ENCODE results near the gene ANXA11. TPM values are rescaled to one million over a fixed set of nuclear protein-coding genes. Genes with fewer than 3 reads are reported as not detected.

The ANXA11 gene
- total RNA-seq, 2 donors from 2014 or later: 158 to 174 TPM

DNA sequence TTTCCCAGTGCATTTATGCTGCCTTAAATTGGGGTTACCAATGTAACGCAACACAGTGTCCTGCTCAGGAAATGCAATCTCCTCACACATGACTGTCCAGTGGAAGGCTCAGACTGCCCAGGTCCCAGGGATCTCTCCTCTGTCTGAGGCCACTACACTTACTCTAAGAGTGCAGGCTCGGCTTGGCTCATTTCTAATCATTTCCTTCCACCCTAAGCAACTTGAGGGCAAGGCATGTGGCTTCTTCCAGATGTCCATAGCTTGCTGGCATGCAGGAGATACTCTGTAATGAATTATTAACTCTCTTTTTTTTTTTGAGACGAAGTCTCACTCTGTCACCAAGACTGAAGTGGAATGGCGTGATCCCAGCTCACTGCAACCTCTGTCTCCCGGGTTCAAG is 49.1 kb downstream of the ANXA11 start:
- TF ChIP-seq CTCF (IDR thresholded peaks at IDR 0.05) (no peak), POLR2A (IDR thresholded peaks at IDR 0.05) (no peak), POLR2AphosphoS5 (IDR thresholded peaks at IDR 0.05) (no peak)
- intact Hi-C loops (cut with DNase I): loop anchor here (5.0 kb wide), 1 partner anchor 51 kb away; the partner anchor contains the start of gene ANXA11
- no peak overlapping the region for H3K4me3 ChIP-seq
- no peaks in the 10 kb centered on the region for H3K27me3 ChIP-seq (replicated peaks; ENCODE audit: insufficient read depth)
- H3K4me1 ChIP-seq (replicated peaks): peaks cover under 1% of the 10 kb centered on the region
- H3K9me3 ChIP-seq: no peaks in the 10 kb centered on the region
- DNase-seq (ENCODE audit: low spot score): no peak
- peaks cover 0 to 7% of the 10 kb centered on the region in 2 donors for H3K36me3 ChIP-seq
- 91% methylated on average over 5 of the region's 5 CpGs for WGBS
- peak overlapping the region; percentile 74 to 77 for H3K27ac ChIP-seq

GRCh38 chr10:80155696-80156215 is 49.6 kb downstream of the ANXA11 start:
- DNase-seq (ENCODE audit: low spot score): no peak
- H3K9me3 ChIP-seq: no peaks in the 10 kb centered on the region
- no peaks in the 10 kb centered on the region for H3K27me3 ChIP-seq (replicated peaks; ENCODE audit: insufficient read depth)
- peaks cover 0 to 7% of the 10 kb centered on the region in 2 donors for H3K36me3 ChIP-seq
- intact Hi-C loops (cut with DNase I): loop anchor here (5.0 kb wide), 1 partner anchor 52 kb away; the partner anchor contains the start of gene ANXA11
- H3K4me3 ChIP-seq: no peak overlapping the region
- H3K27ac ChIP-seq: peak overlapping the region; percentile 74 to 77
- no peaks in the 10 kb centered on the region for H3K4me1 ChIP-seq (replicated peaks)
- TF ChIP-seq POLR2A (IDR thresholded peaks at IDR 0.05) (no peak), POLR2AphosphoS5 (IDR thresholded peaks at IDR 0.05) (no peak), CTCF (IDR thresholded peaks at IDR 0.05) (no peak)
- WGBS: 61% methylated on average over 8 of the region's 8 CpGs

DNA sequence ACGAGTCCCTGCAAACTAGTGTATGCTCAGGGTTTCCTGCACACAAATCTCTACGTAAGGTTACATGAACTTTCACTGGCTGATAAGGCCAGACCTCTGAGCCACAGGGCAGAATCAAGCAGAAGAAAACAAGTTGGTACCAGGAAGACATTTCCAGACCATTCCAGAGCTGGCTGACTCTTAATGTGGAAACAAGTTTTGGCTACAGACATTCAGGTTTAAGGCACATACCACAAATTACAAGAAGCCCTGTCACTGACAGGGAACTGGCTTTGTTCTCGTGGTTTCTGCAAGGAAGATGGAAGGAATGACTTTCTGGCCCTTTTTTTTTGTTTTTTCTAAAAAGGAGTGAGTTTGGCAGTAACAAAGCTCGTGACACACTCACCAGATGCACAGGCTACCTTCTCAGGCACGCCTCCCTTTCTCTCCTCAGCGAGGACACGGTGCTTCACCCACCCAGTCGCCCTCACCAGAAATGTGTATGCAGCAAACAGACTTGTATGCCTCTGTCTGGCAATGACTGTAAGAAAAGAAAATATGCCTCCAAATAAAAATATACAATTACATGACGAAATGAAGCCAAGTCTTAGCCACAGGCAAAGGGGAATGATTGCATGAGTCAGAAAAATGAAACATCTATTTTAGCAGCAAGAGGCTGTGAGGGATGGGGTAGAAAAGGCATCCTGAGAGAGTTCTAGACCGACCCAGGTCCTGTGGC is 50.2 kb downstream of the ANXA11 start:
- TF ChIP-seq POLR2AphosphoS5 (IDR thresholded peaks at IDR 0.05) (peak; percentile 81), POLR2A (IDR thresholded peaks at IDR 0.05) (no peak), CTCF (IDR thresholded peaks at IDR 0.05) (no peak)
- Histone ChIP-seq H3K9me3 (no peaks in the 10 kb centered on the region), H3K36me3 (peaks cover under 1 to 7% of the 10 kb centered on the region in 2 donors), H3K27me3 (replicated peaks; ENCODE audit: insufficient read depth) (no peaks in the 10 kb centered on the region), H3K27ac (peak overlapping the region; percentile 74 to 77), H3K4me1 (replicated peaks) (no peaks in the 10 kb centered on the region), H3K4me3 (no peak overlapping the region)
- 29% methylated on average over 10 of the region's 10 CpGs for WGBS
- peak; percentile 57 for DNase-seq (ENCODE audit: low spot score)
- intact Hi-C loops (cut with DNase I): loop anchor here (5.0 kb wide), 1 partner anchor 52 kb away; the partner anchor contains the start of gene ANXA11

DNA sequence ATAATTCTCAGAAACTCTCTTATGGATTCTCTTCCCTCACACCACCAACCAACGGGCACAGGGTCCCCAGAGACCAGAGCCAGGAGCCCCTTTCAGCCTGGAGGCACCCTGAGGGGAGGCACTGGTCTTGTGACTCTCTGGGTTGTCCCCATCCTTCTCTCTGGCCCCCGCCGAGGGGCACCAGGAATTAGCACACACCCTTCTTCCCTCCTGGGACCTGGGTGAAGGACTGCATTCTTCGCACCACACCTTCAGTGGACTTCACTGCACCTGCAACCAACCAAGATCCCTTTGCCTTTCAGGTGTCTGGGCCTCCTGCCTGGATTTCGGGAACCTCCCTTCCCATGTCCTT is 50.7 kb downstream of the ANXA11 start:
- no peaks in the 10 kb centered on the region for H3K27me3 ChIP-seq (replicated peaks; ENCODE audit: insufficient read depth)
- intact Hi-C loops (cut with DNase I): no loop called here
- 74% methylated on average over 5 of the region's 5 CpGs for WGBS
- TF ChIP-seq POLR2AphosphoS5 (IDR thresholded peaks at IDR 0.05) (no peak), CTCF (IDR thresholded peaks at IDR 0.05) (no peak), POLR2A (IDR thresholded peaks at IDR 0.05) (no peak)
- H3K36me3 ChIP-seq: peaks cover 3 to 7% of the 10 kb centered on the region in 2 donors
- peak overlapping the region; percentile 74 to 77 for H3K27ac ChIP-seq
- H3K9me3 ChIP-seq: no peaks in the 10 kb centered on the region
- no peak for DNase-seq (ENCODE audit: low spot score)
- H3K4me3 ChIP-seq: no peak overlapping the region
- no peaks in the 10 kb centered on the region for H3K4me1 ChIP-seq (replicated peaks)

GRCh38 chr10:80153460-80153859 is 51.9 kb downstream of the ANXA11 start:
- Histone ChIP-seq H3K4me1 (replicated peaks) (no peaks in the 10 kb centered on the region), H3K4me3 (no peak overlapping the region), H3K9me3 (no peaks in the 10 kb centered on the region), H3K27me3 (replicated peaks; ENCODE audit: insufficient read depth) (no peaks in the 10 kb centered on the region), H3K27ac (no peak overlapping the region), H3K36me3 (peaks cover 3 to 7% of the 10 kb centered on the region in 2 donors)
- intact Hi-C loops (cut with DNase I): no loop called here
- DNase-seq (ENCODE audit: low spot score): no peak
- WGBS: 62% methylated on average over 3 of the region's 3 CpGs
- TF ChIP-seq POLR2A (IDR thresholded peaks at IDR 0.05) (no peak), POLR2AphosphoS5 (IDR thresholded peaks at IDR 0.05) (no peak), CTCF (IDR thresholded peaks at IDR 0.05) (no peak)

All from prostate gland (tissue), 2 donors.